Measurements from ENCODE around the gene JAG2.

The JAG2 gene

GRCh38 chr14:105107781-105108515 lies 60.6 kb downstream of the JAG2 start:
- DNase-seq, result no peak

DNA sequence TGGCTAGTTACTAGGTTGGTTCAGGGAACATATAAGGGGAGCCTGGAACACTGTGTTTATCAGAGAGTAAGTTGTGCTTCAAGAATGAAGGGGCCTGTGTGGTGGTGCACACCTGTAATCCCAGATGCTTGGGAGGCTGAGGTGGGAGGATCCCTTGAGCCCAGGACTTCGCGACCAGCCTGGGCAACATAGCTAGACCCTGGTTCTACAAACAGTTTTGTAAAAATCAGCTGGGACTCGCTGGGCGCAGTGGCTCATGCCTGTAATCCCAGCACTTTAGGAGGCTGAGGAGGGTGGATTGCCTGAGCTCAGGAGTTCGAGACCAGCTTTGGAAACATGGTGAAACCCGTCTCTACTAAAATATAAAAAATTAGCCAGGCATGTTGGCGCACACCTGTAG lies 61.2 kb downstream of the JAG2 start:
- no peak for DNase-seq

DNA sequence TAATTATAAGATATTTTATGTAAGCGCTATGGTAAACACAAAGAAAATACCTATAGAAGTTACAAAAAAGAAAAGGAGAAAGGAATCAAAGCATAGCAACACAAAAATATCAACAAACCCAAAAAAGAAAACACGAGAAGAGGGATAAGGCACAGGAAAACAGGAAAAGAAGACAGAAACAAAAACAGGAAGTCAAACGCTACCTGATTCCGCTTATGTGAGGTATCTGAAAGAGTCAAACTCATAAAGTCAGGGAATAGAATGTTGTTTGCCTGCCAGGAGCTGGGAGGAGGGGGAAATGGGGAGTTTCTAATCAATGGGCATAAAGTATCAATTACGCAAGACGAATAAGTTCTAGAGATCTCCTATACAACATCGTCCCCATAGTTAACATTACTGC lies 63.4 kb downstream of the JAG2 start:
- no peak for DNase-seq

GRCh38 chr14:105102893-105103292 lies 65.7 kb downstream of the JAG2 start:
- no peak for DNase-seq

DNA sequence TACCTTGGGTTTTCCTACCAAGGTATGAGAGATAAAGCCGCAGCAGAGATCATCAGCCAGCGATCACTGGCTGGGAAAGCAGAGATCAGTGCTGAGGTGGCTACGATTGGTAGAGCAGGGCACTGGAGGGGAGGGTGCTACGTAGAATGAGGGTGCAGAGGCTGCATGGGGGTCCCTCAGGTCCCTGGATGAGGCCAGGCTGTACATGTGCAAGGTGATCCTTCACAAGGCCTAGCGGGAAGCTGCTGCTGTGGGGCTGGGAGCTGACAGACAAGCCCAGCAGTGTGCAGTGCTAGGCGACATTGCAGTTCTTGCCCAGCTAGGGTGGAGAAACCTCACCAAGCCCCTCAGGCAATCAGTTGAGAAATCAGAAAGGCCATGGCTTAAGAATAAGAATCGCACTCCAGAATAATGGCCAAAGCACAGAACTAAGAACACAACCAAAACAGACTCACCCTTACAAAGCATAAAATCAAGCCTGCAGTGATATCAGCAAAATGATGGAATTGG lies 66.2 kb downstream of the JAG2 start:
- no peak for DNase-seq

- no peak for DNase-seq
Measured at GRCh38 chr14:105100910-105101309, 67.7 kb downstream of the JAG2 start.

GRCh38 chr14:105099778-105100177 lies 68.8 kb downstream of the JAG2 start:
- DNase-seq, result no peak

DNA sequence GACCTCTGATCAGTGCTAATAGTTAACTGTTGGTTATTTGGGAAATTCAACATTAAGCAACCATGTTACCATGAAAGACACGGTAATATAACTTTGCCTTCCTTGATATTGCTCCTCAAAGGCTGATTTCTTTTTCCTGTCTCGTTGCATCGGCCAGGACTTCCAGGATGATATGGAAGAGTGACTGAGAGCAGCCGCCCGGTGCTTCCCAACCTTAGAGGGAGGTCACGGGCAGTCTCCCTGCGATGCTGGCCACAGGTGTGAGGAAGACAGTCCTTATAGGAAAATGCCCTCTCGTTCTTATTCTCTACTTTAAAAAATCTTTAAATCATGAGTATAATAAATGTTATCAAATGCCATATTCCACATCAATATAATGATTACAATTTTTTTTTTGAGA lies 70.3 kb downstream of the JAG2 start:
- no peak for DNase-seq

GRCh38 chr14:105097794-105098127 lies 70.8 kb downstream of the JAG2 start:
- DNase-seq, result no peak

- DNase-seq, result no peak
Measured at GRCh38 chr14:105096206-105096875, 72.2 kb downstream of the JAG2 start.

DNA sequence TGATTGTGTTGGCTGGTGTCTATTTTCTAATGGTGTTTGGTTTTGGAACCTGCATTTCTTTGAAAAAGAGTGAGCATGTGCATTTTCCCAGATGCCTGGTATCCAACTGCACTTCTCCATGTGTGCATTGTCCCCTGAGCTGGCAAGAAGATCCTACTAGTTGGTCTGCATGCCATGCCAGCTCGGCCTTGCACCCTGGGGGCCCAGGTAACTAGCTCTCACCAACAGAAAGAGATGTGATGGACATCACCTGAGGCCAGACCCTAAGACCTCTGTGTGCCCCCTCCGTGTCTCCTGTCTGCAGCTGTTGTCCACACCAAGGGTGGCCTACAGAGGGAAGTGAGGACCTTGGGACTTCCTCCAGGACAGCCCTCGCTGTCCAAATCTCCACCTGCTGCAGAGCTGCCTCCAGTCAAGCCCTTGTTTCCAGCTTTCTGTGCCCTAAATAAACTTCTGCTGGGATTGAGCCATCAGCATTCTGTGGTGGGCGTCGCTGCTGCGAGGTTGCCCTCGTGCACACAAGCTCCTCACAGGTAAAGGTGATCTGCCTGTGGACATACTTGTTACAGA lies 73.3 kb downstream of the JAG2 start:
- no peak for DNase-seq

- no peak for DNase-seq
Measured at GRCh38 chr14:105094193-105094907, 74.2 kb downstream of the JAG2 start.

GRCh38 chr14:105093431-105094192 lies 75.0 kb downstream of the JAG2 start:
- DNase-seq, result no peak

DNA sequence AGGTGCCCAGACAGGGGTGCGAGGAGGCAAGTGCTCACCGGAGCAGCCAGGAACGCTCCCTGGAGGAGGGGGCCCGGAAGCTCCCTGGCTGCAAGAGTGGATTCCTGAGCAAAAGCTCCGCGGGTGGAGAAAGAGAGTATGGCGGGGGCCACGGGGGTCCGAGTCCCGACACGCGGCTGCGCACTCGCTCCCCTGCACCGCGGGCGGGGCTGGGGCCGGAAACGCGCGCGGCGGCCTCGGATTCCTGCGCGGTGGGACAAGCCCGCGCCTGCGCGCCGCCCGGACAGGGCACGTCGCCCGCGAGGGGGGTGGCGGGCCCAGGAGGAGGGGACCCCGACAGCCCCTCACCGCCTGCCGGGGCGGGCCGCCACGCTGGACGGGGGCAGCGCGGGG lies 75.5 kb downstream of the JAG2 start:
- no peak for DNase-seq

DNA sequence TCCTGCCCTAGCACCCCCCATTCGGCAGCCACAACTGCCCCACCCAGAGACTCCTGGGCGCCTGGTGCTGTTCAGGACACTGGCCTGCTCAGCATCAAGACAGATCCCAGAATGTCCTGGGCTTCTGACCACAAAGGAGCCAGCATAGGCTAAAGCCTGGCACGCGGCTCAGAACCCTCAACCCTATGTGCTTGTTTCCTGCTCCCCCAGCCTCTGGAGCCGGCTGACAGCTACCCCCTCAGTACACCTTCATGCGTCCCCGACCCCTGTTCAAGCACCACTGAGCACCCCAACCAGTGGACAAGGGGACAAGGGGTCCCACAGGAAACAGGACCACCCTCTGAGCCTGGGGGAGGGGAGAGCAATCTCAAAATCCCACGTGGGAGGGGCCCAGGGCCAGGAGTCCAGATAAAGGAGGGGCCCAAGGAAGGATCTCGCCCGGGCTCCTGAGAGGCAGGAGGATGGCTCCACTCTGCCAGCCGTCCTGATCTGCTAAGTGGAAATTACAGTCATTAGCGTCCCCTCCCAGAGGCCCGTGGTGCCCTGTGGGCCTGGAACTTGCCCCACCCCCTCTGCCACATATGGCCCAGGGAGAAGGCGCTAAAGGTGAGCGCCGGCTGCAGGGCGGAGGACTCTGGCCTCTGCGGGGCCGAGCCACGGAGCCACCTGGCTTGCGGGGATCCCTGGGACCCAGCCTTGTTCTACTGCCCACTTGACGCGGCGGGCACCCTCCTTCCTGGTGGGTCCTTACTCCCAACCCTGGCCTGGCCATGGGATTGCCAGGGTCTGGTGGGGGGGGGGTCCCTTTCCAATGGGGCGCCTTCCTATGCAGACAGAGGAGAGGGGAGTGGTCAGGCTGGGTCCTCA lies 76.2 kb downstream of the JAG2 start:
- no peak for DNase-seq

DNA sequence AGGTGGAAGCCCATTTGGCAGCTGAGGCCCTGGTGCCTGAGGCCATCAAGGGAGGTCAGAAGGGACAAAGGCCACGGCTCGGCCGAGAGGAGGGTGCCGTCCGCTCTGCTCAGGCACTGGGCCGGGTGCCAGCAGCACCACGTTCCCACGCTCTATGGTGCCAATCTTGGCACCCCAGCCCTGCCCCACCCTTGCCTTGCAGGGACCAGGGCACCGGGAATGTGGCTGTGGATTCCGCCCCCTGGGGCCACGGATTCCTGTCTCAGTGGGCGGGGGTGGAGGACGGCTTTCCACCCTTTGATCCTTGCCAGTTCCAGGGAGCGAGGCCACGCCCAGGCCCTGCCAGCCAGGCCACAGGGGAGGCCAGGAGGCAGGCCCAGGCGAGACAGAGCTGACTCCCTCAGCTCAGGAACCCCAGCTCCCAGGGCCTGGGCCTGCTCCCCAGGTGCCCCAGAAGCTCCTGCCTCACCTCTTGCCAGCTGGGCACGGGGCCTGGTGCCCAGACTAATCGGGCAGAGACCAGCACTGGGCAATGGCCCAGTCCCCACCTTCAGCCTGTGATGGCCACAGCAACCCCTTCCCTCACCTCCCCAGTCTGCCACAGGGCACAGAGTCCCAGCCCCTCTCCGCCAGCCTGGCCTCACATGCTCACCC lies 76.9 kb downstream of the JAG2 start:
- DNase-seq, result no peak

- DNase-seq, result no peak
Measured at GRCh38 chr14:105091054-105091516, 77.5 kb downstream of the JAG2 start.
